ENCODE measurements around the gene SMARCAL1. TPM values are rescaled to one million over a fixed set of nuclear protein-coding genes. Genes with fewer than 3 reads are reported as not detected.

The SMARCAL1 gene
- total RNA-seq, 1 experiment from 2014 or later, result 20.9 TPM

DNA sequence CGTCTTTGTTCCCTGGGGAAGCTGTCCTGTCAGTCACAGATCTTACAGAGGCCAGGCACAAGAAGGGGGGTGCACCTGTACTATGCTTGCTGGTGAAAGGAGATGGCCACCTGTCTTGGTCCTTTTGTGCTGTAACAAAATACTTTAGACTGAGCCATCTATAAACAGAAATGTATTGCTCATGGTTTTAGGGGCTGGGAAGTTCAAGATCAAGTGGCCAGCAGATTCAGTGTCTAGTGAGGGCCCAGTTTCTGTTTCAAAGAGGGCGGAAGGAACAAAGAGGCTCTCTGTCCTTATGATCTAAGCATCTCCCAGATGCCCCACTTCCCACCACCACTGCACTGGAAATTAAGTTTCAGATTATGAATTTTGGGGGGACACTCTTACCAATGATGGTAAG is 50.9 kb downstream of the SMARCAL1 start (continued):
- TF ChIP-seq ATF1 (CRISPR knock-in tag; IDR thresholded peaks at IDR 0.05), result no peak

DNA sequence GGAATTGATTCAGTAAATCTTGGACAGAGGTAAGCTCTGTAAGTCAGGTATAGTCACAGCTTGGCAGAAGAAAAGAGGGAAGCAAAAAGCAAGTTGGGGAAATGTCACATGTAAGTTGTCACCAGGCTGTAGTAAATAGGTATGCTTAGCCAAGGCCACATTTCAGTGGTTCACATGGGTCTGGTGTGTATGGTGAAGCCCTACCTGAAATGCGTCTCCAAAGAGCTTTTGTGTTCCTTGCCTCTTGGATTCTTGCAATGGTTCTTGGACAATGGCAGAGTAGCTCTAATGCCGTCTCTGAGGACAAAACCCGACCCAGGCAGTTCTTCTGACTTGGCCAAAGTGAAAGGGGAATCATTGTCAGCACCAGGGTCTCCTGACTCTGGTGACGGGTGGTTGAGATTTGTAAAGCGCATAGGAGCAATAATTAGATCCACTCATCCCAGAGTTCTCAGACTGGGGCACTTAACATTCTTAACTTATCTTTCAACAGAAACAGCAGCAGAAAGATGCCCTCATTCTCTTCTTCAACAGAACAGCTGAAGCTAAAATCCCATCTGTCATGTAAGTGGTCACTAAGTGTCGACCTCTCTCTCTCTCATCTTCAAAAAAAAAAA is 51.9 kb downstream of the SMARCAL1 start:
- TF ChIP-seq ZNF138 (CRISPR knock-in tag; conservative IDR thresholded peaks at IDR 0.05), result no peak
- TF ChIP-seq, protein P1, sequence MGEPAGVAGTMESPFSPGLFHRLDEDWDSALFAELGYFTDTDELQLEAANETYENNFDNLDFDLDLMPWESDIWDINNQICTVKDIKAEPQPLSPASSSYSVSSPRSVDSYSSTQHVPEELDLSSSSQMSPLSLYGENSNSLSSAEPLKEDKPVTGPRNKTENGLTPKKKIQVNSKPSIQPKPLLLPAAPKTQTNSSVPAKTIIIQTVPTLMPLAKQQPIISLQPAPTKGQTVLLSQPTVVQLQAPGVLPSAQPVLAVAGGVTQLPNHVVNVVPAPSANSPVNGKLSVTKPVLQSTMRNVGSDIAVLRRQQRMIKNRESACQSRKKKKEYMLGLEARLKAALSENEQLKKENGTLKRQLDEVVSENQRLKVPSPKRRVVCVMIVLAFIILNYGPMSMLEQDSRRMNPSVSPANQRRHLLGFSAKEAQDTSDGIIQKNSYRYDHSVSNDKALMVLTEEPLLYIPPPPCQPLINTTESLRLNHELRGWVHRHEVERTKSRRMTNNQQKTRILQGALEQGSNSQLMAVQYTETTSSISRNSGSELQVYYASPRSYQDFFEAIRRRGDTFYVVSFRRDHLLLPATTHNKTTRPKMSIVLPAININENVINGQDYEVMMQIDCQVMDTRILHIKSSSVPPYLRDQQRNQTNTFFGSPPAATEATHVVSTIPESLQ (CRISPR knock-in tag; IDR thresholded peaks at IDR 0.05), result no peak
- no peak for TF ChIP-seq GRHL2 (CRISPR knock-in tag; IDR thresholded peaks at IDR 0.05; ENCODE audit: insufficient replicate concordance, severe bottlenecking)
- TF ChIP-seq, protein P2, sequence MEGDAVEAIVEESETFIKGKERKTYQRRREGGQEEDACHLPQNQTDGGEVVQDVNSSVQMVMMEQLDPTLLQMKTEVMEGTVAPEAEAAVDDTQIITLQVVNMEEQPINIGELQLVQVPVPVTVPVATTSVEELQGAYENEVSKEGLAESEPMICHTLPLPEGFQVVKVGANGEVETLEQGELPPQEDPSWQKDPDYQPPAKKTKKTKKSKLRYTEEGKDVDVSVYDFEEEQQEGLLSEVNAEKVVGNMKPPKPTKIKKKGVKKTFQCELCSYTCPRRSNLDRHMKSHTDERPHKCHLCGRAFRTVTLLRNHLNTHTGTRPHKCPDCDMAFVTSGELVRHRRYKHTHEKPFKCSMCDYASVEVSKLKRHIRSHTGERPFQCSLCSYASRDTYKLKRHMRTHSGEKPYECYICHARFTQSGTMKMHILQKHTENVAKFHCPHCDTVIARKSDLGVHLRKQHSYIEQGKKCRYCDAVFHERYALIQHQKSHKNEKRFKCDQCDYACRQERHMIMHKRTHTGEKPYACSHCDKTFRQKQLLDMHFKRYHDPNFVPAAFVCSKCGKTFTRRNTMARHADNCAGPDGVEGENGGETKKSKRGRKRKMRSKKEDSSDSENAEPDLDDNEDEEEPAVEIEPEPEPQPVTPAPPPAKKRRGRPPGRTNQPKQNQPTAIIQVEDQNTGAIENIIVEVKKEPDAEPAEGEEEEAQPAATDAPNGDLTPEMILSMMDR (IDR thresholded peaks at IDR 0.05), result no peak
- TF ChIP-seq, protein P3, sequence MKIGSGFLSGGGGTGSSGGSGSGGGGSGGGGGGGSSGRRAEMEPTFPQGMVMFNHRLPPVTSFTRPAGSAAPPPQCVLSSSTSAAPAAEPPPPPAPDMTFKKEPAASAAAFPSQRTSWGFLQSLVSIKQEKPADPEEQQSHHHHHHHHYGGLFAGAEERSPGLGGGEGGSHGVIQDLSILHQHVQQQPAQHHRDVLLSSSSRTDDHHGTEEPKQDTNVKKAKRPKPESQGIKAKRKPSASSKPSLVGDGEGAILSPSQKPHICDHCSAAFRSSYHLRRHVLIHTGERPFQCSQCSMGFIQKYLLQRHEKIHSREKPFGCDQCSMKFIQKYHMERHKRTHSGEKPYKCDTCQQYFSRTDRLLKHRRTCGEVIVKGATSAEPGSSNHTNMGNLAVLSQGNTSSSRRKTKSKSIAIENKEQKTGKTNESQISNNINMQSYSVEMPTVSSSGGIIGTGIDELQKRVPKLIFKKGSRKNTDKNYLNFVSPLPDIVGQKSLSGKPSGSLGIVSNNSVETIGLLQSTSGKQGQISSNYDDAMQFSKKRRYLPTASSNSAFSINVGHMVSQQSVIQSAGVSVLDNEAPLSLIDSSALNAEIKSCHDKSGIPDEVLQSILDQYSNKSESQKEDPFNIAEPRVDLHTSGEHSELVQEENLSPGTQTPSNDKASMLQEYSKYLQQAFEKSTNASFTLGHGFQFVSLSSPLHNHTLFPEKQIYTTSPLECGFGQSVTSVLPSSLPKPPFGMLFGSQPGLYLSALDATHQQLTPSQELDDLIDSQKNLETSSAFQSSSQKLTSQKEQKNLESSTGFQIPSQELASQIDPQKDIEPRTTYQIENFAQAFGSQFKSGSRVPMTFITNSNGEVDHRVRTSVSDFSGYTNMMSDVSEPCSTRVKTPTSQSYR (CRISPR knock-in tag; IDR thresholded peaks at IDR 0.05), result no peak
- TF ChIP-seq EMX1 (CRISPR knock-in tag; IDR thresholded peaks at IDR 0.05), result no peak
- no peak for TF ChIP-seq ZNF219 (CRISPR knock-in tag; IDR thresholded peaks at IDR 0.05; ENCODE audit: borderline replicate concordance)
- no peak for TF ChIP-seq CBFB (CRISPR knock-in tag; IDR thresholded peaks at IDR 0.05; ENCODE audit: low read depth)
- no peak for TF ChIP-seq RORB (CRISPR knock-in tag; IDR thresholded peaks at IDR 0.05)
- no peak for TF ChIP-seq ELF4 (CRISPR knock-in tag; IDR thresholded peaks at IDR 0.05; ENCODE audit: low read depth)
- TF ChIP-seq PRRX2 (CRISPR knock-in tag; IDR thresholded peaks at IDR 0.05), result no peak
- TF ChIP-seq, protein P4, sequence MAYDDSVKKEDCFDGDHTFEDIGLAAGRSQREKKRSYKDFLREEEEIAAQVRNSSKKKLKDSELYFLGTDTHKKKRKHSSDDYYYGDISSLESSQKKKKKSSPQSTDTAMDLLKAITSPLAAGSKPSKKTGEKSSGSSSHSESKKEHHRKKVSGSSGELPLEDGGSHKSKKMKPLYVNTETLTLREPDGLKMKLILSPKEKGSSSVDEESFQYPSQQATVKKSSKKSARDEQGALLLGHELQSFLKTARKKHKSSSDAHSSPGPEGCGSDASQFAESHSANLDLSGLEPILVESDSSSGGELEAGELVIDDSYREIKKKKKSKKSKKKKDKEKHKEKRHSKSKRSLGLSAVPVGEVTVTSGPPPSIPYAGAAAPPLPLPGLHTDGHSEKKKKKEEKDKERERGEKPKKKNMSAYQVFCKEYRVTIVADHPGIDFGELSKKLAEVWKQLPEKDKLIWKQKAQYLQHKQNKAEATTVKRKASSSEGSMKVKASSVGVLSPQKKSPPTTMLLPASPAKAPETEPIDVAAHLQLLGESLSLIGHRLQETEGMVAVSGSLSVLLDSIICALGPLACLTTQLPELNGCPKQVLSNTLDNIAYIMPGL (CRISPR knock-in tag; IDR thresholded peaks at IDR 0.05), result no peak
- TF ChIP-seq, protein P5, sequence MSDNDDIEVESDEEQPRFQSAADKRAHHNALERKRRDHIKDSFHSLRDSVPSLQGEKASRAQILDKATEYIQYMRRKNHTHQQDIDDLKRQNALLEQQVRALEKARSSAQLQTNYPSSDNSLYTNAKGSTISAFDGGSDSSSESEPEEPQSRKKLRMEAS (CRISPR knock-in tag; IDR thresholded peaks at IDR 0.05), result no peak
- TF ChIP-seq, protein P6, sequence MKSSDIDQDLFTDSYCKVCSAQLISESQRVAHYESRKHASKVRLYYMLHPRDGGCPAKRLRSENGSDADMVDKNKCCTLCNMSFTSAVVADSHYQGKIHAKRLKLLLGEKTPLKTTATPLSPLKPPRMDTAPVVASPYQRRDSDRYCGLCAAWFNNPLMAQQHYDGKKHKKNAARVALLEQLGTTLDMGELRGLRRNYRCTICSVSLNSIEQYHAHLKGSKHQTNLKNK (CRISPR knock-in tag; IDR thresholded peaks at IDR 0.05), result no peak
- no peak for TF ChIP-seq ZBTB21 (CRISPR knock-in tag; IDR thresholded peaks at IDR 0.05; ENCODE audit: borderline replicate concordance)
- CTCF ChIA-PET, result no interaction called here
- 0 out of 2 replicates have a peak, but pooled peaks cover 5% of the 10 kb centered on the region for H3K36me3 Mint-ChIP-seq

More for the DNA sequence above, 51.9 kb downstream of the SMARCAL1 start:
- no peaks in the 10 kb centered on the region for H3K4me1 Mint-ChIP-seq
- DNase-seq (ENCODE audit: low spot score) (no peak), ATAC-seq (no peak)
- no peak overlapping the region for H3K27ac Mint-ChIP-seq
- no peak overlapping the region for H3K4me3 Mint-ChIP-seq
- H3K27me3 Mint-ChIP-seq (ENCODE audit: low read depth), result no peaks in the 10 kb centered on the region
- POLR2A ChIA-PET, result interaction anchor here (0.7 kb wide), 1 partner anchor 52 kb away, joined by 3 read pairs; the partner anchor contains the start of gene SMARCAL1
- peaks cover under 1% of the 10 kb centered on the region; the same call in 1 of the 2 replicates for H3K9me3 Mint-ChIP-seq
